Measurements from ENCODE around the gene SPOUT1.

- no peak for TF ChIP-seq CTCF (IDR thresholded peaks at IDR 0.05)
- no peak for TF ChIP-seq POLR2A (IDR thresholded peaks at IDR 0.05)
These were observed 6.2 kb downstream of the SPOUT1 start for GRCh38 chr9:128823362-128823902.

All from right lobe of liver (tissue), 4 donors.